ENCODE measurements around the gene KHDC1. TPM values are rescaled to one million over a fixed set of nuclear protein-coding genes. Genes with fewer than 3 reads are reported as not detected.
"Not testable (repeated sequence)": the region's sequence is repeated elsewhere in the genome, so short reads cannot be mapped to it uniquely, and the experiment has no call there.

The KHDC1 gene
- polyA plus RNA-seq (2013, experiment 1 of 2; ENCODE audit: insufficient read length) = 4.5 TPM
- polyA plus RNA-seq (2013, experiment 2 of 2; ENCODE audit: insufficient read length) = 5.1 TPM

DNA sequence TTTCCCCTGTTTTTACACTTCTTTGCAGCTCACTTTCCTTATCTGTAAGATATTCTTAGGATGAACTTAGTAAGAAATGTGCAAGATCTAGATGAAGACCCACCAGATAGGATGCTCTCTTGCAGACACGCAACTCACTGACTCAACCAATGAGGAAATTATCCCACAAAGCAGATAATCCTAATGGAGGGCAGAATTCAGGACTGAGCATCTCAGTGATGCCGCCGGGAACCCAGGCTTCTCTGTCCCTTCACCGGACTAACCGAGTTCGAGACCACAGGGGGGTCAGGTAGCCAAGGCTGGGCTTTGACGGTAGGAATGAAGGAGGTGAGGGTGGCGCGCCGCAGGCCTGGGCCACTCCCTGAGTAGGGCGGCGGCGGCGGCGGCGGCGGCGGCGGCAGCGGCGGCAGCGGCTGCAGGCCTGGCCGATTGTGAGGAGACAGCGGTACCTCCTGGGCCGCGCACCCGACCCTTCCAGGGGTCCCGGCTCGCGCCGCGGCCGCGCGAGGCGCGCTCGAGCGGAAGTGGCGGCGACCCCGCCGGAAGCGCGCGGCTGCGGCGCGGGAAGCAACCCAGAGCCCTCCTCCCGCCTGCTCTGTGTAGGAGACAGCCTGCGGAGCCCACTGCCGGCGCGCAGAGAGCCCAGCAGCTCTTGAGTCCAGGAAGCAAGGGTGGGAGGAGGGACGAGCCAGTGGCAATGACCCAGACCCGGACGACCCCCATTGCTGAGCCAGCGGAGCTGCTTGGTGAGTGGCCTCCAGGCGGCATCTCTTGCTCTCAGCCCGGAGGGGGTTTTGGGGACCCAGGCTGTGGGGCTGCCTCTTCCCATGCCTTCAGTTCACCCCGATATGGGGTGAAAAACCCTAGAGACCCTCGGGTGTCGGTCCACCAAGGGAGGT lies at the start of gene KHDC1:
Gene KHDC1 (minus strand): TSS at position 526 of the 899 bp plus-strand sequence. CDS start 20,679 bp downstream, outside the sequence.
- DNase-seq = peak; percentile 70

DNA sequence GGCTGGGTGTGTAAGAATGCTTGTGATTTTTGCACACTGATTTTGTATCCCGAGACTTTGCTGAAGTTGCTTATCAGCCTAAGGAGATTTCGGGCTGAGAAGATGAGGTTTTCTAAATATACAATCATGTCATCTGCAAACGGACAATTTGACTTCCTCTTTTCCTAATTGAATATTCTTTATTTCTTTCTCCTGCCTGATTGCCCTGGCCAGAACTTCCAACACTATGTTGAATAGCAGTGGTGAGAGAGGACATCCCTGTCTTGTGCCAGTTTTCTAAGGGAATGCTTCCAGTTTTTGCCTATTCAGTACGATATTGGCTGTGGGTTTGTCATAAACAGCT lies 47.5 kb upstream of the KHDC1 start:
- DNase-seq = not testable (repeated sequence)

DNA sequence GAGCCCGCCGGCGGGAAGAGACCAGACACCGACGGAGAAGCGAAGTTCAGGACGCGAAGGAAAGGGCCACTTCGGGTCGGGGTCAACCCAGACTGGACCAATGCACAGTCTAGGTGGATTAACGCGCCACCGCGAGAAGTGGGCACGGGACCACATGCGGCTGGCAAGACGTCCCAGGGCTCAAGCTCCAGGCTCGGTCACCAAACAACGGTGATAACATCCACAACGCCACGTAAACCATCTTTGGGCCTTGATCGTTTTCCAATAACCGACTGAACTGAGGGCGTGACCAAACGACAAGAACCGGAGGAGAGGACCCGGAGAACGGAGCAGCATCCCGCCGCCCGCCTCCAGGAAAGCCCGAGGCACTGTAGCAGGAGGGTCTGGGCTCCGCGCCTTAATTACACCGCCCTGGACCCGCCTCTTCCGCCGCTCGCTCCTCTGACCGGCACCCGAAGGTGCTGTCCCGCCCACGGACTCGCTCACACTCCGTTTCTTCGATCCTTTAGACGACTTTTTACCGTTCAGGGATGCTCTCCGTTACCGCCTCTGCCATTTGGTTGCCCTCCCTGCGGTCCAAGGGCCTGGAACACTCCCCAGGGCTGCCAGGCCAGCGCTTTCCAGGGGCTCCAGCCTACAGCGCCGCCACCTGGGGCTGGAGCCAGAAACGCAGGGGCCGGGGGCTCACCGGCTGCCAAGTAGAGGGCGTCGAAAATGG lies 46.9 kb upstream of the KHDC1 start:
- DNase-seq = peak; percentile 69

DNA sequence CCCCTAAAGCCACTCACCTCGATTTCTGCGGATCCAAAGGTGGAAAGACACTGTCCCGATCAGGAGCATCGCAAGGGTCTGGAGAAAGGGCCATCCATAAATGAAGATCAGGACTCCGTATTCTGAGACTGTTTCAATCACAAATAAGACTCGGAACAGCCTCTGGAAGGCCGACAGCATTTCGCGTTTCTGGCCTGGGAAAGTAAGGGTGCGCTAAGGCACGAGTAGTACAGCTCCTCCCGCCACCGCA lies 46.5 kb upstream of the KHDC1 start:
- DNase-seq = no peak

DNA sequence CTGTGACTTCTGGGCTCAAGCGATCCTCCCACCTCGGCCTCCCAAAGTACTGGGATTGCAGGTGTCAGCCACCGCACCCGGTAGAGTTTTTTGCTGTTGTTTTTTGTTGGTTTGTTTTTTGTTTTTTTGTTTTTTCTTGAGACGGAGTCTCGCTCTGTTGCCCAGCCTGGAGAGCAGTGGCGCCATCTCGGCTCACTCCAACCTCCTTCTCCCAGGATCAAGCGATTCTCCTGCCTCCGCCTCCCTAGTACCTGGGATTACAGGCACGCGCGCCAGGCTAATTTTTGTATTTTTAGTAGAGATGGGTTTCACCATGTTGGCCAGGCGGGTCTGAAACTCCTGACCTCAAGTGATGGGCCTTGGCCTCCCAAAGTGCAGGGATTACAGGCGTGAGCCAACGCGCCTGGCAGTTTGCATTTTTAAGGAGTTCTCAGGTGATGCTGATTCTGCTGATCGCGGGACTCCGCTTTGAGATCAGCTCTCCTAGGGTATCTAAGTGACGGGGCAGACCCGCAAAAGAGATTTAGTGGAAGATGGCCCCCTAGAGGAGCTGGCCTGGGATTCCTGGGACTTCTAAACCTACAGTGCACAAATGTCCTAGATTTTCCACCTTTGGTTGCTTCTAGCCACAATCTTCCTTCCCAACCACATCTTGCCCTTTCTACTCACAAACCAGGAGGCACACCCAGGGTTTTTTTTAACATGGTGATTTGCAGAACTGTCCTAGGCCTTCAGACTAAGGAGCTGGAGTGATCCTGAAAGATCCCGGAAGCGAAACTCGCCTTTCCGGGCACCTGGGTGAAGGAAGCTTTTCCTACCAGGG lies 45.9 kb upstream of the KHDC1 start:
- DNase-seq = peak; percentile 16

DNA sequence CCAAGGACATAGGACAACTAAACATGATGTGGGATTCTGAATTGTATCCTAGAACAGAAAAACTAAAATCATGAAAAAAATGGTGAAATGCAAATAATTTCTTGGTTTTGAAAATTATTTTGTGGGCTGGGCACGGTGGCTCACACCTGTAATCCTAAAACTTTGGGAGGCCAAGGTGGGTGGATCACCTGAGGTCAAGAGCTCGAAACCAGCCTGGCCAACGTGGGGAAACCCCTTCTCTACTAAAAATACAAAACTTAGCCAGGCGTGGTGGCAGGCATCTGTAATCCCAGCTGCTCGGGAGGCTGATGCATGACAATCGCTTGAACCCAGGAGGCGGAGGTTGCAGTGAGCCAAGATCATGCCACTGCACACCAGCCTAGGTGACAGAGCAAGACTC lies 40.8 kb upstream of the KHDC1 start:
- DNase-seq = not testable (repeated sequence)

DNA sequence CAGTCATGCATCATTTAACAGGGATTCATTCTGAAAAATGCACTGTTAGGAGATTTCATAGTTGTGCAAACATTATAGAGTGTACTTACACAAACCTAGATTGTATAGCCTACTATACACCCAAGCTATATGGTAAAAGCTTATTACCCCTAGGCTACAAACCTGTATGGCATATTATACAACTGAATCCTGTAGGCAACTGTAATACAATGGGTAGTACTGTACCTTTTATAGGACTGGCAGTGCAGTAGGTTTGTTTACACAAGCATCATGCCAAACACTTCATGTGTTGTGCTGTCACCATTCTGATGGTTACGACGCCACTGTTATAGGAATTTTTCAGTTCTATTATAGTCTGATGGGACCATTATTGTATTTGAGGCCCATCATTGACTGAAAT lies 39.3 kb upstream of the KHDC1 start:
- no peak for DNase-seq

- DNase-seq = peak; percentile 17
Observed at GRCh38 chr6:73299151-73299971, 36.4 kb upstream of the KHDC1 start.

DNA sequence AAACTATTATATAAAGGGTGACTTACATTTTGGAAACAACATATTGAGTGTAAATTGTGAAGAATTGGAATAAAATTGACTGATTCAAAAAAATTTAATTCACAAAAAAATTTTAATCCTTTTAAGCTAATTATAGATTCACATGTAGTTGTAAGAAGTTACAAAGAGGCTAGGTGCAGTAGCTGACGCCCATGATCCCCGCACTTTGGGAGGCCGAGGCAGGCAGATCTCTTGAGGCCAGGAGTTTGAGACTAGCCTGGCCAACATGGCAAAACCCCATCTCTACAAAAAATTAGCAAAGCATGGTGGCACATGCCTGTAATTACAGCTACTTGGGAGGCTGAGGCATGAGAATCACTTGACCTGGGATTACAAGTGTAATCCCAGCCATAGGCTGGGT lies 30.3 kb upstream of the KHDC1 start:
- no peak for DNase-seq

DNA sequence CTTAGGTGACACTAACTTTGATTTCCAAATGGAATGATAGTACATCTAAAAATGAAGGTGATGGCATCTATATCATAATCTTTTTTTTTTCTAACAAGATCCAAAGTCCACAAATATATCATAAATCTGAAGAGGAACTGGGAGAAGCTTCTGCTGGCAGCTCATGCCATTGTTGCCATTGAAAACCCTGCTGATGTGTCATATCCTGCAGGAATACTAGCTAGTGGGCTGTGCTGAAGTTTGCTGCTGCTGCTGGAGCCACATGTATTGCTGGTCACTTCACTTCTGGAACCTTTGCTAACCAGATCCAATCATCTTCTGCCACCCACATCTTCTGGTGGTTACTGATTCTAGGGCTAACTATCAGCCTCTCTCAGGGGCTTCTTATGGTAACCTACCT lies 27.4 kb upstream of the KHDC1 start:
- peak; percentile 21 for DNase-seq

DNA sequence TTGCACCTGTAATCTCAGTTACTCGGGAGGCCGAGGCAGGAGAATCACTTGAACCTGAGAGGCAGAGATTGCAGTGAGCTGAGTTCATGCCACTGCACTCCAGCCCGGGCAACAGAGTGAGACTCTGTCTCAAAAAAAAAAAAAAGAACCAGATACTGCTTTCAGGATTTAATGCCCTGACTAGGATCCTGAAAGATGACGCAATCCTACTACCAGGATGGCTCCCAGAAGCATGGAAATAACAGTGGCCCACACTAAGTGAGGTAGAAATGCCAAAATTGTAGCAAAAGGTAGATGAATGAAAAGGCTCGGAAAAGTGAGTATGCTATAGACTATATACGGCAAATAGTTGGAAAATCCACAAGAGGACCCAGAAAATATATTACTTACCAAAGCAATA lies 23.8 kb upstream of the KHDC1 start:
- no peak for DNase-seq

GRCh38 chr6:73285674-73286283 lies 22.8 kb upstream of the KHDC1 start:
- peak; percentile 53 for DNase-seq

GRCh38 chr6:73282871-73283270 lies 19.9 kb upstream of the KHDC1 start:
- no peak for DNase-seq

DNA sequence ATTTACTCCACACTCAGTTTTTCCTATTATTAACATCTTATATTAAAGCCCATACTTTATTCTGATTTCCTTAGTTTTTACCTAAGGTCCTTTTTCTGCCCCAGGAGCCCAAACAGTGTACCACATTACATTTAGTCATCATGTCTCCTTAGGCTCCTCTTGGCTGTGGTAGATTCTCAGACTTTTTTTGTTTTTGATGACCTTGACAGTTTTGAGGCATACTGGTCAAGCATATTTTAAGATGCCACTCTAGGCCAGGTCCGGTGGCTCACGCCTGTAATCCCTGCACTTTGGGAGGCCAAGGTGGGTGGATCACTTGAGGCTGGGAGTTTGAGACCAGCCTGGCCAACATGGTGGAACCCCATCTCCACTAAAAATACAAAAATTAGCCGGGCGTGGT lies 18.7 kb upstream of the KHDC1 start:
- DNase-seq = not testable (repeated sequence)

GRCh38 chr6:73269296-73269695 lies 6.3 kb upstream of the KHDC1 start:
- DNase-seq = not testable (repeated sequence)

DNA sequence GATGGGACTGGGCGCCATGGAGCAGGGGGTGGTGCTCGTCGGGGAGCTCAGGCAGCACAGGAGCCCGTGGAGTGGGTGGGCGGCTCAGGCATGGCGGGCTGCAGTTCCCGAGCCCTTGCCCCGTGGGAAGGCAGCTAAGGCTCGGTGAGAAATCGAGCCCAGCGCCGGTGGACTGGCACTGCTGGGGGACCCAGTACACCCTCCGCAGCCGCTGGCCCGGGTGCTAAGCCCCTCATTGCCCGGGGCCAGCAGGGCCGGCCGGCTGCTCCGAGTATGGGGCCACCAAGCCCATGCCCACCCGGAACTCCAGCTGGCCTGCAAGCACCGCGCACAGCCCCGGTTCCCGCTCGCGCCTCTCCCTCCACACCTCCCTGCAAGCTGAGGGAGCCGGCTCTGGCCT lies 5.9 kb upstream of the KHDC1 start:
- not testable (repeated sequence) for DNase-seq

DNA sequence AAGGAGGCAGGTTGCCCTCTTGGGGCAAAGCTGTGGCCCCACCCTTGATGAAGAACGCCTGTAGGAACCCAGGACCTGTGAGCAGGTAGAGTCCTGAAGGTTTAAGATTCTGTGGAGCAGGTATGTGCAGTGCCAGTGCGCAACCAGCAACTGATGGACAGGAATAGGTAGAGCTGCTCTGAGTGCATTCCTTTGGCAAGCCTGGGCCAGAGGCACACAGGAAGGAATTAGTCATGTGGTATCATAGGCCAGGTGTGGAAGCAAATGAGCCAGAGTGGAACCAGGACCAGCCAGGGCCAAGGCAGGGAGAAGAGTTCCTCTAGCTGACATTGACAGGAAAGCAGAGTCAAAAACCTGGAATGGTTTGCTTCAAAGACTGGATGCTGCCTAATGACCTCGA lies 1.4 kb upstream of the KHDC1 start:
- DNase-seq = no peak

DNA sequence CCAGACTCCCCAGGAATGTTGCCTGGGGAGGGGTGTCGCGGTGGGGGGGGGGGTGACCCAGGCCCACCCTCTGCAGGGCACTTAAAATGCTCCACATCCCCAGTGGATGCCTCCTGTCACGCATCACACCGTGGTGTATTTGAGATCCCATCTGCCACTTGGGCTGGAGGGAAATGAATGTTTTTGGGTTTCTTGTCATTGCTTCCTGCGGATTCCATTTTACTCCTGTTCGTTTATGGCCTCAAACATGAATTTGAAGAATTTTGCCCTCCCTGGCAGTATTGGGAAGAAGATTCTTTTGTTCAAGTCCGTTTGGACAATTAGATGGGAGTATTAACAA lies 544 bp upstream of the KHDC1 start:
- no peak for DNase-seq

- DNase-seq = no peak
Observed at GRCh38 chr6:73258721-73259120, 4.3 kb downstream of the KHDC1 start.

DNA sequence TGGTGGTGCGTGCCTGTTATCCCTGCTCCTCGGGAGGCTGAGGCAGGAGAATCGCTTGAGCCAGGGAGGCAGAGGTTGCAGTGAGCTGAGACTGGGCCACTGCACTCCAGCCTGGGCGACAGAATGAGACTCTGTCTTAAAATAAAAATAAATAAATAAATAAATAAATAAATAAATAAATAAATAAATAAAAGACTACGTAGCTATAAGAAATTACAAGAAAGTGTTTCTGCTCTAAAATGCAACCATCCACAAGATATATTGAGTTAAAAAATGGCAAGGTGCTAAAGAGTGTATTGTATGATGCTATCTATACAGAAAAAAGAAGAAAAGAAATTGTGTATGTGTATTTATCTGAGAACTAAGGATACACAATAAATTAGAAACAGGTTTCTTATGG lies 8.7 kb downstream of the KHDC1 start:
- DNase-seq = not testable (repeated sequence)

DNA sequence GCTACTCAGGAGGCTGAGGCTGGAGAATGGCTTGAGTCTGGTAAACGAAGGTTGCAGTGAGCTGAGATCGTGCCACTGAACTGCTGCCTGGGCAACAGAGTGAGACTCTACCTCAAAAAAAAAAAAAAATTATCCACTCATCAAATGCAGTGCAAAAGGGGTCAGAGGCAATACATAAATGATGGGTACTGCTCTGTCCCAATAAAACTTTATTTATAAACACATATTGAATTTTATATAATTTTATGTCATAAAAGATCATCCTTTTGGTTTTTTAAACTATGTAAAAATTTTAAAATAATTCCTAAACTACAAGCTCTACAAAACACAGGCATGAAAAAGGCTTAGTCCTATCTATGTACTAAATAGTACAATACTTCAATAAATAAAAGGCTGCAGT lies 10.3 kb downstream of the KHDC1 start:
- no peak for DNase-seq

DNA sequence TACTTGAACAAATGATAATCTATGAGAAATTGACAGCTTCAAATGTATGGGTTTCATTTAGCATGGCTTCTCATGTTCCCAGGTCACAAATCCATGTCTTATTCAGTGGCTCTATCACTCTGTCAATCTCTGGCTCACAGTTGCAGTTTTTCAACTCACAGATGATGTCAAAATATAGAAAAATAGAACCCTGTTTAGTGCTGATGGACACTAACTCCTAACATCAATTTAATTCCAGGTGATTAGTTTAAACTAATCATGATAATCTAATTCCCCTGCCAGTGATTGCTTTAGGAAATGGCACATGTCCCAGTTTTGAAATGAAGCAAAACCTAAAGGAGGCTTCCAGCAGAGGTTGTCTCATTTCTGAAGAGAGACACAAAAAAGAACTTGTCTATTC lies 13.0 kb downstream of the KHDC1 start:
- DNase-seq = no peak

All from fibroblast of skin of abdomen (primary cell).